Progenitor cell of endocrine pancreas (in vitro differentiated cells): ENCODE results near the gene AATK. TPM values are rescaled to one million over a fixed set of nuclear protein-coding genes. Genes with fewer than 3 reads are reported as not detected.

Experiments
- DNase-seq: peaks from one replicate; pipeline ENCODE4 v3.0.0; 2021; ENCODE audit warnings: low spot score; ENCODE audit not compliant: unreplicated experiment
- H3K27ac Mint-ChIP-seq: 2 replicates; pipeline ENCODE4 v1.8.0; 2021; ENCODE audit warnings: mild to moderate bottlenecking, moderate library complexity, mixed read lengths
- H3K27me3 Mint-ChIP-seq: 2 replicates; pipeline ENCODE4 v1.8.0; 2021; ENCODE audit warnings: mixed read lengths
- H3K36me3 Mint-ChIP-seq: 2 replicates; pipeline ENCODE4 v1.8.0; 2022; ENCODE audit warnings: mixed read lengths; ENCODE audit not compliant: insufficient read depth
- H3K4me1 Mint-ChIP-seq: 2 replicates; pipeline ENCODE4 v1.8.0; 2021; ENCODE audit warnings: low read depth, mixed read lengths
- H3K4me3 Mint-ChIP-seq: 2 replicates; pipeline ENCODE4 v1.8.0; 2021; ENCODE audit warnings: low read depth, mild to moderate bottlenecking, moderate library complexity, mixed read lengths
- H3K9me3 Mint-ChIP-seq: 2 replicates; pipeline ENCODE4 v1.8.0; 2021; ENCODE audit warnings: low read depth, mixed read lengths
- CTCF ChIP-seq: fragments of 200-600 bp; sonication (generic); IDR thresholded peaks from one replicate; pipeline ENCODE4 v1.5.0; 2021; ENCODE audit warnings: antibody characterized with exemption, mild to moderate bottlenecking; ENCODE audit not compliant: unreplicated experiment
- total RNA-seq: library from RNA; stranded (reverse); gene quantifications from 2 replicates; pipeline ENCODE4 v1.2.1, GENCODE V29; 2021

AATK gene
- total RNA-seq, 1 donor from 2014 or later = 12.9 TPM

DNA sequence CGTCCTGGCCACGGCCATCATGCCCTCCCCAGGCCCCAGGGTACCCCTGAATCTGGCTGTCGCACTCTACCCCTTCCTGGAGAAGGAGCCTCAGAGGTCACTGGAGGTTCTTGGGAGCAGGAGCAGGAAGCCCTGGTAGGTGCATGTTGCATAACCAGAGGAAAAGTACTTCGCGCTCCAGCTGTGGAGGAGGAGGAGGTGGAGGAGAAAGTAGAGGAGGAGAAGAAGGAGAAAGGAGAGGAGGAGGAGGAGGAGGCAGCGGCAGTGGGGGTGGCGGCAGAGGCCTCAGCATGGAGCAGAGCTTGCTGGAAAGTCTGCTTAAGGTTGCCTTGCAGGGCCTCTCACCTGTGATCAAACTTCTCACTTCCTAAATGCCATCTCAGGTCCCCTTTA, 69.3 kb downstream of the AATK start:
- H3K36me3 Mint-ChIP-seq = no peaks in the 10 kb centered on the region
- H3K27me3 Mint-ChIP-seq = no peaks in the 10 kb centered on the region
- peaks cover 18% of the 10 kb centered on the region for H3K4me1 Mint-ChIP-seq
- H3K27ac Mint-ChIP-seq = no peak overlapping the region
- no peaks in the 10 kb centered on the region for H3K9me3 Mint-ChIP-seq
- TF ChIP-seq CTCF = no peak
- no peak overlapping the region for H3K4me3 Mint-ChIP-seq
- DNase-seq = no peak

DNA sequence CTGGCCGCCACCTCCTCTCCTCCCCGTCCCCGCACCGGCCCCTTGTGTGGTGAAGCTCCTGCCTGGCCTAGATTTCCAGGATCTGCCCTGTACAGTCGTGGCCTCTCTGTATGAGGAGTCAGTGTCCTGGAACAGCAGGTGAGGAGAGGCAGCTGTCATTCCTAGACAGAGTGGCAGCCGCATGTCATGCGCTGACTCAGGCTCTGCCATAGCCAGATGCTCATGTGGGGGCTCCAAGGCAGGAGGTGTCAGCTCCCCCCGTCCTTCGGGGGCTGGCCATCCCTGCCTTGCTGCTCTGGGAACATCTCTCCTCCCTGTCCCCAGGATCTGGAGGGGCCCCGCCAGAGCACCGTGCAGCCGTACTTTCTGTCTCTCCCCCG, 70.6 kb downstream of the AATK start:
- H3K4me3 Mint-ChIP-seq = no peak overlapping the region

GRCh38 chr17:81094509-81095382, 71.3 kb downstream of the AATK start:
- Mint-ChIP-seq H3K4me3 (no peak overlapping the region), H3K9me3 (no peaks in the 10 kb centered on the region)
- TF ChIP-seq CTCF = peak; percentile 20

More for the DNA sequence above, 70.6 kb downstream of the AATK start:
- Mint-ChIP-seq H3K9me3 (no peaks in the 10 kb centered on the region), H3K36me3 (no peaks in the 10 kb centered on the region), H3K27ac (peak overlapping the region; percentile 64), H3K4me1 (peaks cover 18% of the 10 kb centered on the region), H3K27me3 (no peaks in the 10 kb centered on the region)
- TF ChIP-seq CTCF = no peak
- no peak for DNase-seq

GRCh38 chr17:81093619-81094508, 72.2 kb downstream of the AATK start:
- no peaks in the 10 kb centered on the region for H3K36me3 Mint-ChIP-seq
- peaks cover 18% of the 10 kb centered on the region for H3K4me1 Mint-ChIP-seq
- no peaks in the 10 kb centered on the region for H3K27me3 Mint-ChIP-seq
- no peak for DNase-seq
- H3K9me3 Mint-ChIP-seq = no peaks in the 10 kb centered on the region
- H3K27ac Mint-ChIP-seq = no peak overlapping the region
- no peak overlapping the region for H3K4me3 Mint-ChIP-seq
- TF ChIP-seq CTCF = no peak

More at GRCh38 chr17:81094509-81095382, 71.3 kb downstream of the AATK start:
- Mint-ChIP-seq H3K36me3 (no peaks in the 10 kb centered on the region), H3K27ac (peak overlapping the region; percentile 94), H3K4me1 (peaks cover 18% of the 10 kb centered on the region), H3K27me3 (no peaks in the 10 kb centered on the region)
- DNase-seq = peak; percentile 44

GRCh38 chr17:81092518-81093095, 73.4 kb downstream of the AATK start:
- H3K4me3 Mint-ChIP-seq = no peak overlapping the region
- H3K9me3 Mint-ChIP-seq = no peaks in the 10 kb centered on the region

More at GRCh38 chr17:81092518-81093095, 73.4 kb downstream of the AATK start:
- Mint-ChIP-seq H3K4me1 (peaks cover 18% of the 10 kb centered on the region), H3K36me3 (no peaks in the 10 kb centered on the region), H3K27ac (no peak overlapping the region), H3K27me3 (no peaks in the 10 kb centered on the region)
- TF ChIP-seq CTCF = no peak
- DNase-seq = no peak
